Loucy (cell line): ENCODE results near the gene UBE2L6.
"Not testable (repeated sequence)": the region's sequence is repeated elsewhere in the genome, so short reads cannot be mapped to it uniquely, and the experiment has no call there.

Experiments used
- H2AFZ ChIP-seq: fragments of 200-600 bp; sonication (generic); 2 replicates; pipeline ENCODE4 v1.6.0; 2016; ENCODE audit warnings: antibody characterized with exemption, mild to moderate bottlenecking, low read length, moderate library complexity
- H3F3A ChIP-seq: fragments of 200-600 bp; 2 replicates; pipeline ENCODE4 v1.6.0; 2016; ENCODE audit warnings: antibody characterized with exemption, low read depth, mild to moderate bottlenecking
- H3K27me3 ChIP-seq: fragments of 200-600 bp; sonication (generic); 2 replicates; pipeline ENCODE4 v1.6.1; 2014; ENCODE audit warnings: low read length, mild to moderate bottlenecking; ENCODE audit not compliant: insufficient read depth, poor library complexity, severe bottlenecking
- H3K36me3 ChIP-seq: fragments of 200-600 bp; sonication (generic); 2 replicates; pipeline ENCODE4 v1.6.1; 2016; ENCODE audit warnings: low read length; ENCODE audit not compliant: insufficient read depth
- H3K4me1 ChIP-seq: fragments of 200-600 bp; sonication (generic); 2 replicates; pipeline ENCODE4 v1.5.1; 2014; ENCODE audit warnings: low read length, mild to moderate bottlenecking; ENCODE audit not compliant: insufficient read depth, poor library complexity, severe bottlenecking
- H3K4me2 ChIP-seq: fragments of 200-600 bp; sonication (generic); 2 replicates; pipeline ENCODE4 v1.6.0; 2014; ENCODE audit warnings: antibody characterized with exemption, low read length, low read depth, mild to moderate bottlenecking; ENCODE audit not compliant: poor library complexity, severe bottlenecking
- H3K4me3 ChIP-seq: fragments of 200-600 bp; sonication (generic); 2 replicates; pipeline ENCODE4 v1.5.1; 2014; ENCODE audit warnings: low read length, mild to moderate bottlenecking, mixed read lengths; ENCODE audit not compliant: poor library complexity, severe bottlenecking
- H3K79me2 ChIP-seq: fragments of 200-600 bp; sonication (generic); 2 replicates; pipeline ENCODE4 v1.6.1; 2014; ENCODE audit warnings: low read length; ENCODE audit not compliant: insufficient read depth
- H3K9ac ChIP-seq: fragments of 200-600 bp; sonication (generic); 2 replicates; pipeline ENCODE4 v1.6.0; 2014; ENCODE audit warnings: mild to moderate bottlenecking, low read depth, low read length, moderate library complexity; ENCODE audit not compliant: poor library complexity, severe bottlenecking
- H3K9me2 ChIP-seq: fragments of 200-600 bp; sonication (generic); replicated peaks from 2 replicates; pipeline ENCODE4 v1.6.1; 2016; ENCODE audit warnings: low read depth, low read length, mixed read lengths
- H3K9me3 ChIP-seq: fragments of 200-600 bp; sonication (generic); 2 replicates; pipeline ENCODE4 v1.6.1; 2014; ENCODE audit warnings: mild to moderate bottlenecking, antibody characterized with exemption, low read length, low read depth; ENCODE audit not compliant: insufficient read depth
- H4K20me1 ChIP-seq: fragments of 200-600 bp; sonication (generic); 2 replicates; pipeline ENCODE4 v1.6.0; 2014; ENCODE audit warnings: antibody characterized with exemption, low read length, mild to moderate bottlenecking; ENCODE audit not compliant: insufficient read depth, poor library complexity, severe bottlenecking
- CTCF ChIP-seq: fragments of 200-600 bp; sonication (generic); conservative IDR thresholded peaks from 2 replicates; pipeline ENCODE4 v1.5.1; 2014; ENCODE audit warnings: mild to moderate bottlenecking, antibody characterized with exemption, low read length
- EZH2phosphoT487 ChIP-seq: fragments of 200-600 bp; IDR thresholded peaks from 2 replicates; pipeline ENCODE4 v1.6.1; 2018; ENCODE audit warnings: antibody characterized with exemption, mild to moderate bottlenecking, moderate library complexity, borderline replicate concordance

Gene UBE2L6

DNA sequence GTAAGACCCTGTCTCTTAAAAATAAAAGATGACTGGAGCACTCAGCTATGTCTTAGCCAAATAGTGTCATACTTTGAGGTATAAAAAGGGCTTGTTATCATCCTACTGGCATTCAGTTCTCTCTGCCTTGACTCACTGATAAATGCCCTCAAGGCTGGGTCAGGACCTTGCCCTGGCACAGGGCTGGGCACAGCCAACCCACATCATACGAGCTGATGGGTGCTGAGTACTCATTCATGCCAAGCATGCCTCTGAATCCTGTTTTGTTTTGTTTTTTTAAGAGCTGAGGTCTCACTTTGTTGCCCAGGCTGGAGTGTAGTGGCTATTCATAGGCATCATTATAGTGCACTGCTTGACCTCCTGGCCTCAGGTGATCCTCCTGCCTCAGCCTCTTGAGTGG lies 28.1 kb downstream of the UBE2L6 start:
- TF ChIP-seq EZH2phosphoT487 (no peak), CTCF (no peak)

DNA sequence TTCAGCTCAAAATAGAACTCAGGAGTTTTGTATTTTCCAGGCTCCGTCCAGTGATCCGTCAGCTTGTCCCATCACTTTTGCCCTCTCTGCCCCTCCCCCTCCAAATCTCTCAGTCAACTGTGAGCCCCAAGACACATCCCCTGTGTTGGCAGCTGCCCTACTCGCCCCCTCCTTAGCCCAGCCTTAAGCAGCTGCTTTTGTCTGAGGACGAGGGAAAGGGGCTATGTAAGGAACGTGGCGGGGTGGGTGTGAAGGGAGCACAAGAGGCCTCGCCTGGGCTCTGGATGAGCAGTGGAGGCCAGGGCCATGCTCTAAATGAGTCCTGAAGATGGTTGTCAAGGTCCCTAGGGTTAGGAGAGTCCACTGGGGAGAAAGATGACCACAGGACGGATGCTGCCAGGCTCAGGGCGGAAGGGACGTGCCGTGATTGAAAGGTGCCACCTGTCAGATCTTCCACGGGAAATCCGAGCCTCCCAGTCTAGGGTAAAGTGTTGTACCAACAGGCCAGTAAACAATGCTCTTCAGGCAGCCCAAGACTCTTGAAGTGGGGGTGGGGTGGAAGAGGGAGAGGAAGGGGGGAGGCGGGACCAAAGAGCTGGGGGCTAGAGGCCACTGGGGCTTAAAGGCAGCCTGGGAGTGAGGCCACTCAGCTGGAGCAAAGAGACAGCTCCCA lies 30.4 kb downstream of the UBE2L6 start, which contains the start of gene SMTNL1:
Gene SMTNL1 (plus strand): TSS at position 649 of the 673 bp plus-strand sequence. CDS start 5,048 bp downstream, outside the sequence.
- TF ChIP-seq CTCF = no peak
- no peak for TF ChIP-seq EZH2phosphoT487
- no peak within 1 kb of the TSS for H3K4me3 ChIP-seq
- H3K9ac ChIP-seq = no peak within 1 kb of the TSS
- no peak within 1 kb of the TSS for H2AFZ ChIP-seq
- no peaks in the 10 kb centered on the region for H4K20me1 ChIP-seq
- no peaks in the 10 kb centered on the region for H3K79me2 ChIP-seq
- H3K36me3 ChIP-seq = no peaks in the 10 kb centered on the region
- H3K4me2 ChIP-seq = no peak within 1 kb of the TSS
- no peaks in the 10 kb centered on the region for H3K27me3 ChIP-seq
- H3F3A ChIP-seq = no peaks in the 10 kb centered on the region
- no peaks in the 10 kb centered on the region for H3K9me3 ChIP-seq
- no peaks in the 10 kb centered on the region for H3K9me2 ChIP-seq
- H3K4me1 ChIP-seq = peaks cover 1% of the 10 kb centered on the region

More for the DNA sequence above, 28.1 kb downstream of the UBE2L6 start:
- Histone ChIP-seq H3K79me2 (no peaks in the 10 kb centered on the region), H3F3A (no peaks in the 10 kb centered on the region), H3K4me1 (no peaks in the 10 kb centered on the region), H3K9me2 (no peaks in the 10 kb centered on the region), H4K20me1 (no peaks in the 10 kb centered on the region), H3K4me3 (no peak overlapping the region), H3K9ac (no peak overlapping the region), H2AFZ (no peak overlapping the region), H3K27me3 (no peaks in the 10 kb centered on the region), H3K4me2 (no peak overlapping the region), H3K9me3 (no peaks in the 10 kb centered on the region), H3K36me3 (no peaks in the 10 kb centered on the region)

- not testable (repeated sequence) for H3K9me2 ChIP-seq, H3F3A ChIP-seq, H3K36me3 ChIP-seq, H3K9me3 ChIP-seq, H4K20me1 ChIP-seq, H3K4me2 ChIP-seq, H3K4me3 ChIP-seq, H3K9ac ChIP-seq, H3K27me3 ChIP-seq, H2AFZ ChIP-seq
- Histone ChIP-seq H3K4me1 (peaks cover 22% of the 10 kb centered on the region), H3K79me2 (peaks cover 11% of the 10 kb centered on the region)
Measured at GRCh38 chr11:57534449-57534848, 33.0 kb downstream of the UBE2L6 start.
